Upper lobe of right lung (tissue), 1 donor: ENCODE results near the gene SND1. TPM values are rescaled to one million over a fixed set of nuclear protein-coding genes. Genes with fewer than 3 reads are reported as not detected.

Source experiments
- ATAC-seq: fragments of 200-7000 bp; cut with Tn5 transposase; one replicate; pipeline ENCODE4 v1.9.1; 2020; ENCODE audit warnings: mild to moderate bottlenecking, moderate library complexity
- DNase-seq: peaks from one replicate; pipeline ENCODE4 v3.0.0-alpha.2; 2020
- H3K27ac ChIP-seq: fragments of 200-600 bp; one replicate; pipeline ENCODE4 v1.8.0; 2022
- H3K27me3 ChIP-seq: fragments of 200-600 bp; one replicate; pipeline ENCODE4 v1.8.0; 2022; ENCODE audit warnings: mild to moderate bottlenecking
- H3K36me3 ChIP-seq: fragments of 200-600 bp; one replicate; pipeline ENCODE4 v1.8.0; 2022
- H3K4me1 ChIP-seq: fragments of 200-600 bp; one replicate; pipeline ENCODE4 v1.8.0; 2022
- H3K4me3 ChIP-seq: fragments of 200-600 bp; one replicate; pipeline ENCODE4 v1.8.0; 2022; ENCODE audit warnings: mild to moderate bottlenecking
- H3K9me3 ChIP-seq: fragments of 200-600 bp; one replicate; pipeline ENCODE4 v1.8.0; 2022
- CTCF ChIP-seq: fragments of 200-600 bp; IDR thresholded peaks from one replicate; pipeline ENCODE4 v1.8.0; 2022; ENCODE audit warnings: antibody characterized with exemption
- intact Hi-C: fragments of 100-400 bp; cut with DNase I; formaldehyde crosslinking; loops from one replicate; pipeline ENCODE4 v1.11.0; 2022
- total RNA-seq: library from RNA; stranded (reverse); fragmentation: NEBNext Ultra II Directional; extraction: Animal tissue kit (Norgen Biotek cat#: 25700); gene quantifications from one replicate; pipeline ENCODE4 v1.2.1, GENCODE V29; 2021
- donor health status: DM: no; HTN: yes; CAD: no; lungs with severe emphysema.

The SND1 gene
- total RNA-seq, 1 donor from 2014 or later, result 150 TPM

GRCh38 chr7:128025380-128025779 is 373.4 kb downstream of the SND1 start:
- intact Hi-C loops, result no loop called here
- Histone ChIP-seq H3K4me1 (peaks cover 17% of the 10 kb centered on the region), H3K27me3 (no peaks in the 10 kb centered on the region), H3K27ac (no peak overlapping the region), H3K36me3 (peaks cover 5% of the 10 kb centered on the region), H3K4me3 (no peak overlapping the region), H3K9me3 (no peaks in the 10 kb centered on the region)
- TF ChIP-seq CTCF, result no peak
- DNase-seq, result no peak
- no peak for ATAC-seq

GRCh38 chr7:128025819-128026218 is 373.8 kb downstream of the SND1 start:
- no peaks in the 10 kb centered on the region for H3K27me3 ChIP-seq
- TF ChIP-seq CTCF, result no peak
- no peak for ATAC-seq
- H3K36me3 ChIP-seq, result peaks cover under 1% of the 10 kb centered on the region
- no peak overlapping the region for H3K27ac ChIP-seq
- H3K4me1 ChIP-seq, result peaks cover 20% of the 10 kb centered on the region
- H3K9me3 ChIP-seq, result no peaks in the 10 kb centered on the region
- DNase-seq, result no peak
- H3K4me3 ChIP-seq, result no peak overlapping the region
- intact Hi-C loops, result no loop called here

GRCh38 chr7:128026551-128026950 is 374.6 kb downstream of the SND1 start:
- ATAC-seq, result no peak
- peaks cover 20% of the 10 kb centered on the region for H3K4me1 ChIP-seq
- no peak for DNase-seq
- no peak overlapping the region for H3K4me3 ChIP-seq
- no peaks in the 10 kb centered on the region for H3K9me3 ChIP-seq
- no peak for TF ChIP-seq CTCF
- H3K36me3 ChIP-seq, result no peaks in the 10 kb centered on the region
- H3K27me3 ChIP-seq, result no peaks in the 10 kb centered on the region
- intact Hi-C loops, result no loop called here
- H3K27ac ChIP-seq, result no peak overlapping the region

GRCh38 chr7:128027485-128027980 is 375.5 kb downstream of the SND1 start:
- Histone ChIP-seq H3K4me3 (peak overlapping the region; percentile 21), H3K4me1 (peaks cover 21% of the 10 kb centered on the region), H3K36me3 (no peaks in the 10 kb centered on the region), H3K9me3 (no peaks in the 10 kb centered on the region), H3K27me3 (no peaks in the 10 kb centered on the region), H3K27ac (no peak overlapping the region)
- intact Hi-C loops, result no loop called here
- ATAC-seq (no peak), DNase-seq (no peak)
- TF ChIP-seq CTCF, result no peak

GRCh38 chr7:128029405-128029995 is 377.5 kb downstream of the SND1 start:
- no peak overlapping the region for H3K4me3 ChIP-seq
- H3K4me1 ChIP-seq, result peaks cover 26% of the 10 kb centered on the region
- H3K9me3 ChIP-seq, result no peaks in the 10 kb centered on the region
- H3K36me3 ChIP-seq, result no peaks in the 10 kb centered on the region
- H3K27me3 ChIP-seq, result no peaks in the 10 kb centered on the region
- DNase-seq, result no peak
- intact Hi-C loops, result no loop called here
- no peak for TF ChIP-seq CTCF
- ATAC-seq, result no peak
- no peak overlapping the region for H3K27ac ChIP-seq

- H3K4me3 ChIP-seq, result peak overlapping the region; percentile 50
- H3K4me1 ChIP-seq, result peaks cover 26% of the 10 kb centered on the region
- no peak for ATAC-seq
- intact Hi-C loops, result no loop called here
- H3K36me3 ChIP-seq, result no peaks in the 10 kb centered on the region
- no peak for DNase-seq
- TF ChIP-seq CTCF, result no peak
- H3K27ac ChIP-seq, result no peak overlapping the region
- no peaks in the 10 kb centered on the region for H3K27me3 ChIP-seq
- no peaks in the 10 kb centered on the region for H3K9me3 ChIP-seq
These were observed 378.3 kb downstream of the SND1 start for GRCh38 chr7:128030263-128030653.
